H1 (cell line): Measurements from ENCODE around the gene ENPP1. TPM values are rescaled to one million over a fixed set of nuclear protein-coding genes. Genes with fewer than 3 reads are reported as not detected.

ENCODE experiments used
- CTCF ChIA-PET: fragments of 300-600 bp; sonication (Branson Sonifier 250); formaldehyde crosslinking; loops from one replicate; lab custom pipeline; 2021; ENCODE audit not compliant: partially characterized antibody; lab: Charles Lee
- POLR2A ChIA-PET: fragments of 300-600 bp; sonication (Branson Sonifier 250); formaldehyde crosslinking; loops from one replicate; lab custom pipeline; 2021; ENCODE audit warnings: inconsistent platforms; ENCODE audit not compliant: partially characterized antibody; lab: Charles Lee
- DNase-seq, 2 experiments: peaks; one replicate each; pipeline versions ENCODE4 v3.0.0 to v3.0.0-alpha.2; 2010 to 2022; ENCODE audit warnings: low spot score in 2 of 2, low read depth in 1 of 2, mixed read lengths in 1 of 2
- FAIRE-seq: peaks from 2 replicates; lab custom pipeline; 2011; peaks lifted over from hg19 to GRCh38; lab: Jason Lieb, UNC
- H2AFZ ChIP-seq: 2 replicates; pipeline ENCODE4 v1.8.1; 2012; ENCODE audit warnings: low read length, inconsistent platforms
- H2AK5ac ChIP-seq: 2 replicates; pipeline ENCODE4 v1.6.1; 2013; ENCODE audit warnings: low read depth, low read length
- H2BK120ac ChIP-seq: replicated peaks from 2 replicates; pipeline ENCODE3; 2013; ENCODE audit warnings: low read depth, low read length, inconsistent platforms
- H2BK12ac ChIP-seq: 2 replicates; pipeline ENCODE4 v1.6.1; 2013; ENCODE audit warnings: low read depth, low read length
- H2BK15ac ChIP-seq: 2 replicates; pipeline ENCODE4 v1.6.1; 2013; ENCODE audit warnings: low read length
- H2BK20ac ChIP-seq: 2 replicates; pipeline ENCODE4 v1.6.1; 2013; ENCODE audit warnings: low read length
- H2BK5ac ChIP-seq: 2 replicates; pipeline ENCODE4 v1.6.1; 2013; ENCODE audit warnings: low read depth, low read length
- H3K14ac ChIP-seq: 2 replicates; pipeline ENCODE4 v1.6.1; 2013; ENCODE audit warnings: inconsistent platforms; ENCODE audit not compliant: insufficient read length
- H3K18ac ChIP-seq: 2 replicates; pipeline ENCODE4 v1.6.1; 2013; ENCODE audit warnings: low read length; ENCODE audit errors: extremely low read depth
- H3K23ac ChIP-seq: 2 replicates; pipeline ENCODE4 v1.6.1; 2013; ENCODE audit warnings: inconsistent platforms; ENCODE audit not compliant: insufficient read length
- H3K23me2 ChIP-seq: 2 replicates; pipeline ENCODE4 v1.6.1; 2013; ENCODE audit warnings: low read depth, low read length
- H3K27ac ChIP-seq: 2 replicates; pipeline ENCODE4 v1.6.1; 2011; ENCODE audit warnings: low read depth, low read length, inconsistent platforms
- H3K27me3 ChIP-seq, 4 experiments: replicated peaks in 1 of 4; 1 replicate in 1 of 4; 2 replicates in 3 of 4; pipeline versions ENCODE4 v1.6.1 to v1.8.1; 2011 to 2013; ENCODE audit warnings: low read length in 3 of 4, mild to moderate bottlenecking in 3 of 4, inconsistent platforms in 2 of 4, mixed read lengths in 2 of 4, moderate library complexity in 1 of 4; ENCODE audit not compliant: control insufficient read depth in 3 of 4, insufficient read depth in 3 of 4; ENCODE audit errors: extremely low read depth in 1 of 4
- H3K36me3 ChIP-seq, 4 experiments: 2 replicates each; pipeline versions ENCODE4 v1.6.1 to v1.8.1; 2011 to 2013; ENCODE audit warnings: mild to moderate bottlenecking in 4 of 4, low read length in 3 of 4, moderate library complexity in 2 of 4, control low read depth in 1 of 4, inconsistent platforms in 1 of 4; ENCODE audit not compliant: insufficient read depth in 4 of 4, control insufficient read depth in 2 of 4
- H3K4ac ChIP-seq: replicated peaks from 2 replicates; pipeline ENCODE3; 2013; ENCODE audit warnings: low read length, low read depth, mixed read lengths, inconsistent platforms; ENCODE audit not compliant: insufficient read length
- H3K4me1 ChIP-seq, 4 experiments: replicated peaks in 1 of 4; 1 replicate in 1 of 4; 2 replicates in 3 of 4; pipeline versions ENCODE4 v1.6.1 to v1.8.1; 2011 to 2013; ENCODE audit warnings: low read length in 3 of 4, inconsistent platforms in 2 of 4, mixed read lengths in 1 of 4; ENCODE audit not compliant: insufficient read depth in 4 of 4, control insufficient read depth in 3 of 4
- H3K4me2 ChIP-seq, 2 experiments: 2 replicates each; pipeline versions ENCODE4 v1.6.1 to v1.8.1; 2011 to 2013; ENCODE audit warnings: low read depth in 2 of 2, low read length in 2 of 2, control low read depth in 1 of 2, inconsistent platforms in 1 of 2, mild to moderate bottlenecking in 1 of 2; ENCODE audit not compliant: insufficient read depth in 1 of 2
- H3K4me3 ChIP-seq, 4 experiments: fragments of 200-600, 300-600 bp in 1 of 4; sonication (generic), shearing (Covaris generic), sonication (Bioruptor Twin) in 1 of 4; 2 replicates each; pipeline versions ENCODE4 v1.5.1 to v1.8.1; 2011 to 2016; ENCODE audit warnings: low read length in 4 of 4, low read depth in 3 of 4, control low read depth in 2 of 4, inconsistent platforms in 2 of 4, mild to moderate bottlenecking in 2 of 4, mixed read lengths in 1 of 4, moderate library complexity in 1 of 4; ENCODE audit not compliant: insufficient read depth in 2 of 4; ENCODE audit errors: extremely low read depth in 1 of 4
- H3K56ac ChIP-seq: replicated peaks from 2 replicates; pipeline ENCODE3; 2013; ENCODE audit warnings: low read depth, mild to moderate bottlenecking, mixed read lengths, low read length, inconsistent platforms; ENCODE audit not compliant: insufficient read length
- H3K79me1 ChIP-seq: 2 replicates; pipeline ENCODE4 v1.6.1; 2013; ENCODE audit warnings: low read depth, low read length, control low read depth
- H3K79me2 ChIP-seq, 2 experiments: 2 replicates each; pipeline versions ENCODE4 v1.6.1 to v1.8.1; 2012 to 2013; ENCODE audit warnings: low read length in 2 of 2, mild to moderate bottlenecking in 2 of 2, inconsistent platforms in 1 of 2; ENCODE audit not compliant: insufficient read depth in 2 of 2, control insufficient read depth in 1 of 2
- H3K9ac ChIP-seq, 4 experiments: replicated peaks in 1 of 4; 1 replicate in 1 of 4; 2 replicates in 3 of 4; pipeline versions ENCODE4 v1.6.1 to v1.8.1; 2011 to 2013; ENCODE audit warnings: low read depth in 3 of 4, low read length in 3 of 4, control low read depth in 2 of 4, mild to moderate bottlenecking in 2 of 4, moderate library complexity in 2 of 4, inconsistent platforms in 1 of 4; ENCODE audit errors: extremely low read depth in 1 of 4
- H3K9me3 ChIP-seq, 2 experiments: 2 replicates each; pipeline versions ENCODE4 v1.6.1 to v1.8.1; 2012 to 2013; ENCODE audit warnings: mild to moderate bottlenecking in 2 of 2, moderate library complexity in 2 of 2, control low read depth in 1 of 2, inconsistent platforms in 1 of 2, low read depth in 1 of 2, low read length in 1 of 2, mixed read lengths in 1 of 2; ENCODE audit not compliant: insufficient read depth in 2 of 2
- H4K20me1 ChIP-seq, 2 experiments: replicated peaks in 1 of 2; 2 replicates each; pipeline versions ENCODE3 to v1.8.1; 2011 to 2013; ENCODE audit warnings: inconsistent platforms in 2 of 2, low read length in 2 of 2, mild to moderate bottlenecking in 1 of 2; ENCODE audit not compliant: insufficient read depth in 2 of 2, control insufficient read depth in 1 of 2
- H4K5ac ChIP-seq: 2 replicates; pipeline ENCODE4 v1.6.1; 2013; ENCODE audit warnings: low read length, low read depth, mixed read lengths, inconsistent platforms; ENCODE audit not compliant: insufficient read length
- H4K8ac ChIP-seq: 2 replicates; pipeline ENCODE4 v1.8.0; 2013; ENCODE audit warnings: mild to moderate bottlenecking, moderate library complexity, low read length, inconsistent platforms; ENCODE audit not compliant: insufficient read depth; ENCODE audit errors: extremely low read depth
- H4K91ac ChIP-seq: replicated peaks from 2 replicates; pipeline ENCODE3; 2013; ENCODE audit warnings: low read length, mixed read lengths, inconsistent platforms; ENCODE audit not compliant: insufficient read length
- CHD2 ChIP-seq: IDR thresholded peaks from 2 replicates; pipeline ENCODE4 v1.6.1; 2012; ENCODE audit warnings: low read length, improper control_type of control experiment
- EGR1 ChIP-seq: IDR thresholded peaks from 2 replicates; pipeline ENCODE4 v1.6.1; 2011; ENCODE audit warnings: low read depth, low read length, borderline replicate concordance
- EP300 ChIP-seq, 2 experiments: IDR thresholded peaks; 1 replicate in 1 of 2; 2 replicates in 1 of 2; pipeline ENCODE4 v1.6.1; 2011 to 2012; ENCODE audit warnings: low read depth in 2 of 2, low read length in 2 of 2, mild to moderate bottlenecking in 2 of 2, borderline replicate concordance in 1 of 2, inconsistent platforms in 1 of 2, moderate library complexity in 1 of 2
- EZH2 ChIP-seq: fragments of 200-600 bp; sonication (generic); IDR thresholded peaks from 2 replicates; pipeline ENCODE4 v1.7.1; 2012; ENCODE audit warnings: low read depth, mild to moderate bottlenecking, moderate library complexity, low read length, inconsistent platforms; ENCODE audit not compliant: severe bottlenecking
- KDM1A ChIP-seq: fragments of 200-600, 300-600 bp; sonication (generic); IDR thresholded peaks from 2 replicates; pipeline ENCODE4 v1.7.1; 2016; ENCODE audit warnings: mild to moderate bottlenecking, low read length, borderline replicate concordance
- MAFK ChIP-seq: IDR thresholded peaks from 2 replicates; pipeline ENCODE4 v1.6.1; 2012; ENCODE audit warnings: low read depth, mild to moderate bottlenecking, improper control_type of control experiment, low read length
- MAX ChIP-seq: IDR thresholded peaks from 2 replicates; pipeline ENCODE4 v1.6.1; 2012; ENCODE audit warnings: inconsistent platforms
- RFX5 ChIP-seq: IDR thresholded peaks from 2 replicates; pipeline ENCODE4 v1.6.1; 2011; ENCODE audit warnings: low read depth, low read length, improper control_type of control experiment, borderline replicate concordance
- SIRT6 ChIP-seq: IDR thresholded peaks from one replicate; pipeline ENCODE4 v1.7.1; 2012; ENCODE audit warnings: low read length, inconsistent platforms
- TAF1 ChIP-seq: IDR thresholded peaks from 2 replicates; pipeline ENCODE4 v1.6.1; 2011; ENCODE audit warnings: mild to moderate bottlenecking, low read depth, low read length
- WGBS, 2 experiments: shearing (Covaris generic) in 1 of 2; methylation state at CpG; one replicate each; pipeline versions ENCODE4 v1.1.6 to v1.1.7; 2013 to 2015; ENCODE audit warnings: low lambda C conversion rate in 2 of 2, mixed read lengths in 2 of 2, inconsistent platforms in 1 of 2, low coverage in 1 of 2, missing lambda C conversion rate in 1 of 2; ENCODE audit not compliant: insufficient replicate concordance in 2 of 2, insufficient coverage in 1 of 2, insufficient read length in 1 of 2; ENCODE audit errors: extremely low coverage in 1 of 2, missing lambda C conversion rate in 1 of 2; 5-methylcytosine and 5-hydroxymethylcytosine counted together
- polyA plus RNA-seq, 7 experiments: library from polyadenylated mRNA; depleted of rRNA in 3 of 7; stranded (reverse) in 5 of 7; unstranded in 2 of 7; fragments of >200 nt in 5 of 7; fragments of 200-250 nt in 2 of 7; gene quantifications; 1 replicate in 5 of 7; 2 replicates in 1 of 7; 4 replicates in 1 of 7; pipeline versions ENCODE4 v1.2.1 to v1.2.3, GENCODE V29; 2011 to 2013; ENCODE audit warnings: missing spikeins in 2 of 7, mixed read lengths in 2 of 7
- total RNA-seq: library from RNA; stranded (reverse); fragmentation: NEBNext Ultra II Directional; extraction: Animal tissue kit (Norgen Biotek cat#: 25700); gene quantifications from 2 replicates; pipeline ENCODE4 v1.2.1, GENCODE V29; 2021

Gene ENPP1
- total and polyA plus RNA-seq, 2 of the 8 experiments (the other 6 are each of a cell fraction or from before 2014, with no cell fraction given): 10.1 to 39.1 TPM

GRCh38 chr6:131780600-131780999 lies 27.2 kb upstream of the ENPP1 start:
- no peaks in the 10 kb centered on the region for H3K36me3 ChIP-seq
- H2BK120ac ChIP-seq: no peak overlapping the region
- no peak overlapping the region for H3K56ac ChIP-seq
- DNase-seq (no peak), FAIRE-seq (no peak)
- no peak overlapping the region for H3K23ac ChIP-seq
- ChIA-PET POLR2A (no interaction called here), CTCF (interaction anchor here (0.7 to 3.7 kb wide), 6 partner anchors 12 to 494 kb away, joined by 3 to 18 read pairs (median 4); no protein-coding TSS in a partner anchor)
- no peak overlapping the region for H3K27ac ChIP-seq
- no peak overlapping the region for H3K4ac ChIP-seq
- H2AFZ ChIP-seq: no peak overlapping the region
- H4K20me1 ChIP-seq: no peaks in the 10 kb centered on the region
- H3K9ac ChIP-seq: no peak overlapping the region
- no peak overlapping the region for H2BK5ac ChIP-seq
- no peaks in the 10 kb centered on the region for H3K23me2 ChIP-seq
- no peaks in the 10 kb centered on the region for H3K79me2 ChIP-seq
- H3K4me3 ChIP-seq: no peak overlapping the region
- H4K8ac ChIP-seq: no peak overlapping the region
- no peak overlapping the region for H2BK12ac ChIP-seq
- WGBS, 2 experiments: 91% methylated on average over 11 of the region's 11 CpGs; no CpG with 5 or more reads in 1 of the 2 experiments
- no peaks in the 10 kb centered on the region for H3K79me1 ChIP-seq
- H4K5ac ChIP-seq: no peak overlapping the region
- H3K14ac ChIP-seq: no peak overlapping the region
- no peak overlapping the region for H3K18ac ChIP-seq
- no peak overlapping the region for H2BK15ac ChIP-seq
- no peak overlapping the region for H2AK5ac ChIP-seq
- no peak overlapping the region for H4K91ac ChIP-seq
- no peaks in the 10 kb centered on the region for H3K9me3 ChIP-seq
- H3K4me2 ChIP-seq: no peak overlapping the region
- no peak overlapping the region for H2BK20ac ChIP-seq
- H3K4me1 ChIP-seq: peaks cover 0 to 3% (median 0%) of the 10 kb centered on the region in 4 experiments; a peak in 1 of 7 replicates
- H3K27me3 ChIP-seq: 0 out of 7 replicates have a peak, but pooled peaks cover 0 to 3% (median 0%) of the 10 kb centered on the region in 4 experiments
- TF ChIP-seq KDM1A: no peak
- no peak for TF ChIP-seq EP300 (IDR thresholded peaks at IDR 0.05; ENCODE audit: borderline replicate concordance in 1 of 2, low read depth in 2 of 2, low read length in 2 of 2)
- no peak for TF ChIP-seq EGR1
- TF ChIP-seq MAX: no peak
- no peak for TF ChIP-seq CHD2
- no peak for TF ChIP-seq MAFK
- no peak for TF ChIP-seq EZH2
- TF ChIP-seq RFX5: no peak
- no peak for TF ChIP-seq TAF1
- TF ChIP-seq SIRT6: no peak
